A673 (cell line): ENCODE results near the gene GDF9.

ENCODE experiments used
- EZH2 ChIP-seq: fragments of 200-600 bp; sonication (generic); IDR thresholded peaks from 2 replicates; pipeline ENCODE4 v1.6.1; 2017; ENCODE audit warnings: borderline replicate concordance, low read depth, mild to moderate bottlenecking, mixed read lengths, antibody characterized with exemption, low read length; ENCODE audit not compliant: poor library complexity, severe bottlenecking
- TF ChIP-seq, protein P1 (sequence below): fragments of 300-800, 200-600 bp; sonication (generic); conservative IDR thresholded peaks from 2 replicates; pipeline ENCODE4 v1.5.1; 2017; ENCODE audit warnings: low read depth, mild to moderate bottlenecking, antibody characterized with exemption, low read length, moderate library complexity, mixed read lengths

DNA sequence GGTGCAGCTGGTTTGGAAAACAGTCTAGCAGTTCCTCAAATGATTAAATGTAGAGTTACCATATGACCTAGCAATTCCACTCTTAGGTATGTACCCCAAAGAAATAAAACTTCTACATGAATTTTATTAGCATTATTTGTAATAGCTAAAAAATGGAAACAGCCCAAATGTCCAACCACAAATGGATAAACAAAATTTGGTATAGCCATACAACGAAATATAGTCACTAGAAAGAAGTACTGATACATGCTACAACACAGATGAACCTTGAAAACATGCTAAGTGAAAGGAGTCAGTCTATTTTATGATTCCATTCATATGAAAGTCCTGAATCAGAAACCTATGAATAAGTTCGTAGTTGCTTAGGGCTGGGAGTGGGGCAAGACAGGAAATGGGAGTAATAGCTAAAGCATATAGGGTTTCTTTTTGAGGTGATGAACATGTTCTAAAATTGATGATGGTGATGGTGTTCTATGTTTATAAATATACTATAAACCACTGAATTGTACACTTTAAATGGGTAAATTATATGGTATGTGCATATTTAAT, 6.3 kb downstream of the GDF9 start:
- TF ChIP-seq, protein P1, sequence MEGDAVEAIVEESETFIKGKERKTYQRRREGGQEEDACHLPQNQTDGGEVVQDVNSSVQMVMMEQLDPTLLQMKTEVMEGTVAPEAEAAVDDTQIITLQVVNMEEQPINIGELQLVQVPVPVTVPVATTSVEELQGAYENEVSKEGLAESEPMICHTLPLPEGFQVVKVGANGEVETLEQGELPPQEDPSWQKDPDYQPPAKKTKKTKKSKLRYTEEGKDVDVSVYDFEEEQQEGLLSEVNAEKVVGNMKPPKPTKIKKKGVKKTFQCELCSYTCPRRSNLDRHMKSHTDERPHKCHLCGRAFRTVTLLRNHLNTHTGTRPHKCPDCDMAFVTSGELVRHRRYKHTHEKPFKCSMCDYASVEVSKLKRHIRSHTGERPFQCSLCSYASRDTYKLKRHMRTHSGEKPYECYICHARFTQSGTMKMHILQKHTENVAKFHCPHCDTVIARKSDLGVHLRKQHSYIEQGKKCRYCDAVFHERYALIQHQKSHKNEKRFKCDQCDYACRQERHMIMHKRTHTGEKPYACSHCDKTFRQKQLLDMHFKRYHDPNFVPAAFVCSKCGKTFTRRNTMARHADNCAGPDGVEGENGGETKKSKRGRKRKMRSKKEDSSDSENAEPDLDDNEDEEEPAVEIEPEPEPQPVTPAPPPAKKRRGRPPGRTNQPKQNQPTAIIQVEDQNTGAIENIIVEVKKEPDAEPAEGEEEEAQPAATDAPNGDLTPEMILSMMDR: no peak
- no peak for TF ChIP-seq EZH2
